GM21717 (cell line): ENCODE measurements around the gene SEMG2.

Experiments
- ATAC-seq: cut with Tn5 transposase; IDR thresholded peaks from one replicate; pipeline ENCODE4 v1.9.1; 2021; ENCODE audit warnings: mild to moderate bottlenecking, moderate library complexity; ENCODE audit not compliant: unreplicated experiment

SEMG2 gene

DNA sequence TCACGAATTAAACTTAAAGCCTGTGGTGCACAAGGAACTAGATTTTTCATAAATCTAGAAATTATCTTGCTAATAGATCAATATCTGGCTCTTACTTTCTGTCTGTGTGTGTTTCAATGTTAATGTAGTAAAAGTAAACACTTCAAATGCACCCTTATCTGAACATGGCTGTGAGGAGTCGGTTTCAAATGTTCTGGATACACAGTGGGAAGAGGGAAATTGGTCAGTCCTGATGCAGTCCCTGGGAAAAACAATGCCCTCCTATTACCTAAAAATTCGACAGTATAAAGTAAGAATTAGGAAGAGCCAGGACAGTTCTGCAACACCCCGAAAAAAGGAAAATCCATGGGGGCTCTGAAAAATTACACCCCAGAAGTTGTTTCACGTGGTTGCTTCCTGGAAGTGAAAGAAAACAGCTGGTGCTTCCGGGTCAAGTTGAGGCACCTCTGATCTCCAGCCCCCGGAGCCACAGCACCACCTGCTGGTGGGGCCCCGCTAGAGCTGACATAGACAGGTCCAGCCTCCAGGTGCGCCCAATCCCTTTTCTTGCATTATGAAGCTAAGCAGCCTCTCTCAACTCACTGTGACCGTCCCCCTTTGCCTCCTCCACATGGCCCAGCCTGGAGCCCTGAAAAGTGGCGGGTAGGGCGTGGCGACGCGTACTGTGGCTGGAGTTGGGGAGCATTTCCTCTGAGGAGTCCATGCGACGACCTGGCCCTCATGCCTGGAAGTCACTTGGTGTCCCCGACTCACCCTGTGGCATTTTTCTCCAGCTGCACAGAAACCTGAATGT, 8.3 kb downstream of the SEMG2 start:
- no peak for ATAC-seq

DNA sequence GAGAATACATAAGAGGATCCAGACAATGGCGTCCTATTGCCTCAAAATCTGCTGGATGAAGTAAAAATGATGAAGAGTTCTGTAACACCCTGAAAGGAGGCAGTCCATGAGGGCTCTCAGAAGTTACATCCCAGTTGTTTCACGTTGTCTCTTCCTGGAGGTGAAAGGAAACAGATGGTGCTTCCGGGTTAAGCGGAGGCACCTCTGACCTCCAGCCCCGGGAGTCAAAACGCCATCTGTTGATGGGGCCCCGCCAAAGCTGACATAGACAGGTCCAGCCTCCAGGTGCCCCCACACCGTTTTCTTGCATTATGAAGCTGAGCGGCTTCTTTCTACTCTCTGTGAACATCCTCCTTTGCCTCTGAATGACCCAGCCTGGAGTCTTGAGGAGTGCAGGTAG, 9.5 kb downstream of the SEMG2 start:
- no peak for ATAC-seq

DNA sequence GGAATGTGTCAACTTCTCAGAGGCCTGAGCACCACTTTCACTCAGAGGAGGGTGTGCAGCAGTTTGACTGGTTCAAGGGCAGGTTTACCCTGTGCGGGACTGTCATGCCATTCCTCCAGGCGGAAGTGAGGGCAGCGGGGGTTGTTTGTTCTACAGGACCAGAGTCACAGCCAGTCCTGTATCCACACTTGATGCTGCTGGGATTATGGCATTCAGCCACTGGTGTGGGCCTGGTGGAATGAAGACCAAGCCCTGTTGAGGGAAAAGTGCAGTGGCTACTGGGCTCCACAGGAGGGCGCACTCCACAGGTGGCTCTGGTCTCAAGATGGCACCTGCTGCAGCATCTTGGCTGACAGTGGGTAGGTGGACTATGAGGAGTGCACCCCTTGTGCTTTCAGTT, 14.8 kb downstream of the SEMG2 start:
- no peak for ATAC-seq

DNA sequence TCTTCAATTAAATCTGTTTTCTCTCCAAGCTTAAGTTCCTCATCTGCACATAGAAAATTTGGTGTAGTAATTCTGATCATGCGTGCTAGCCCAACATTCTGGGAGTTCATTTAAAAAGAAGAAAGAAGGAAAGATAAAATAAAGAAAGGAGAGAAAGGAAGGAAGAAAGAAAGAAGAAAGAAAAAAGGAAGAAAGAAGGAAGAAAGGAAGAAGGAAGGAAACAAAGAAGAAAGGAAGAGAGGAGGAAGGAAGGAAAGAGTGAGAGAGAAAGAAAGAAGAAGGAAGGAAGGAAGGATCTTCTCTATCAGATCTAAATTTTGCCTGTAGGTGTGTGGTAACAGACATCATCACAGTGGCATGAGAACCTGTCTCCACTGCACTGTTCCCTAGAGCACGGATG, 17.0 kb downstream of the SEMG2 start:
- no peak for ATAC-seq

DNA sequence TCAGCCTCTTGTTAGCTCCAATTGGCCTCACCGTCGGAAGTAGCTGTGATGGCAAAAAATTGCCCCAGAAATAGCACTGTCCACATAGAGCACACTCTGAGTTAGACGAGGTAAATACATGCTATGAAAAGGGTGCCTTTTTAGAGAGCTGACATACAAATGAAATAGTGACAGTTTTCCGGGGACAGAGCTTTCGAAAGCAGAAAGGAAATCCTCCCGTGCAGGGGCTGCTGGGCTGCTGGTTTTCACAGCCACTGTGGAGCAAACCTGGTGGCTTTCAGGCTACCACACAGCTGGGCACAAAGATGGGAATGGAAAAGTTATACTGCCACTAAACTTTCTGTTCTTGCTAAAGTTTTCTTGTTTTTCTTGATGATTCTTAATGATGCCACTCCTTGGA, 24.9 kb downstream of the SEMG2 start:
- no peak for ATAC-seq

DNA sequence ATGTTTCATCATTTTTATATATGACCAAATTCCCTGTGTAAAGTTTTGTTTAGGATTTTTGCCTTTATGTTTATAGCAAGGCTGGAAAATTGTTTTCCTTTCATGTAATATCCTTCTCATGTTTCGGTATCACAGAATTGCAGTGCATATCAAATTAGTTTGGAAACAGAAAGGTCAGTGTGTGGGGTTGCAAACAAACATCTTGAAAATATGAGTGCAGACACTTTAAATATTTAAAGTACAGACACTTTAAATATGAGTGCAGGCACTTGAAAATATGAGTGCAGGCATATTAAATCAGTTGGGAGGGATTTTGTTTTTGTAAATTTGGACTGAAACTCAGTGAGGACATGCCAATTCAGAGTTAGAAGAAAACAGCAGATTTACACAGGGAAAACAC, 26.7 kb downstream of the SEMG2 start:
- ATAC-seq = no peak

DNA sequence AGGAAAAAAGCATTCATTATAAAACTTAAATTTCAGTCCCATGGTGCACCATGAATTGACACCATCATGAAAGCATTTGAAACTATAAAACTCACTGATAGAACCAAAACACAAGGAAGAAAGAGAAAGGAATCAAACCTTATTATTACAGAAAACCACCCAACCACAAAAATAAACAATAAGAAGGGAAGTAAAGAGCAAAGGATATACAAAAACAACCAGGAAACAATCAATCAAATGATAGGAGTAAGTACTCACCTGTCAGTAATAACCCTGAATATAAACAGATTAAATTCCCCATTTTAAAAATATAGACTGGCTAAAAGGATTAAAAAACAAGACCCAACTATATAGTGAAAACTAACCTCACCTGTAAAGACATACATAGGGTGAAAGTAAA, 27.4 kb downstream of the SEMG2 start:
- no peak for ATAC-seq

DNA sequence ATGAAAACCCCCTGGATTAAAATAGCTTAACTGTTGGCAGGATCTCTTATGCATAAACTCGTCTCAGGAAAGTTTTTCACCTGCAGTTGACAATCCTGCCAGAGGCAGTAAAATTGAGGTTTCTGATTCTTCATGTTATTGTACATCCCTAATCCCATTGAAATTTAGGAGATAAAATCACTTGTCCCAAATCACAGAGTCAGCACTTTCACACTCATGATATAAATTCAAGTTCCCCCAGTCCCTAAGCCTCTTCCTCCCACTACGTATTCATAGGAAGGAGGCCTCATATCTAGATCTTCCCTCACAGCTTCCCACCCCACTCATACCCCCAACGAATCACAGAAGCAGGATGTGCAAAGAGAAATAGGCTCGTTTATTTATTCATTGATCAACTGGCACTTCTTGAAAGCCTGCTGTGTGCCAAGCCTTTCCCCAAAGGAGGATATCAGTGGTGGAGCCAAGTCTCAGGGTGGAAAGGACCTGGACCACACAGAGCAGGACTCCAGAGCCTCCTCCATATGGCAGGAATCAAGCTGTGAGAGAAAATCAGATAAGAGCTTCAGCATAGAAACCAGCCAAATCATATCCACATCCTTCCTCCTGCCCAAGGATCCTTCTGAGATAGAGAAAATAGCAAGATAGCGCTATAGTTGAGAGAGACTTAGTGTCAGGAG, 30.8 kb downstream of the SEMG2 start:
- ATAC-seq = no peak

DNA sequence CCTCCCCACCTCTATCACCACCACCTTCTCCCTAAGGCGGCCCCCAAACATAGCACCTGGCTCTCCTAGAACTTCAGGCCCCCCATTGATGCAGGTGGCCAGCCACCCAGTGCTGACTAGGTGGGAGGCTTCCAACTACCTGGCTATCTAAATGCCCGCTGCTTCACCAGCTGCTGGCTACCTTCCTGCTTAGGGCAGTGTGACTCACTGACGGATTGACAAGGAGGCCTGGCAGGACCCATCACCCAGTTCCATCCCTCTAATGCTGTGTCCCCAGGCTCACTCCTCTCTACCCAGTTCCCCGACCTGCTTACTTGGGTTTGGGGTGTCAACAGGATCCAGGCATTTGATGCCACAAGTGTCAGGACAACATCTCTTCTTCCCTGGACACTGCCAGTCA, 32.1 kb downstream of the SEMG2 start:
- no peak for ATAC-seq

DNA sequence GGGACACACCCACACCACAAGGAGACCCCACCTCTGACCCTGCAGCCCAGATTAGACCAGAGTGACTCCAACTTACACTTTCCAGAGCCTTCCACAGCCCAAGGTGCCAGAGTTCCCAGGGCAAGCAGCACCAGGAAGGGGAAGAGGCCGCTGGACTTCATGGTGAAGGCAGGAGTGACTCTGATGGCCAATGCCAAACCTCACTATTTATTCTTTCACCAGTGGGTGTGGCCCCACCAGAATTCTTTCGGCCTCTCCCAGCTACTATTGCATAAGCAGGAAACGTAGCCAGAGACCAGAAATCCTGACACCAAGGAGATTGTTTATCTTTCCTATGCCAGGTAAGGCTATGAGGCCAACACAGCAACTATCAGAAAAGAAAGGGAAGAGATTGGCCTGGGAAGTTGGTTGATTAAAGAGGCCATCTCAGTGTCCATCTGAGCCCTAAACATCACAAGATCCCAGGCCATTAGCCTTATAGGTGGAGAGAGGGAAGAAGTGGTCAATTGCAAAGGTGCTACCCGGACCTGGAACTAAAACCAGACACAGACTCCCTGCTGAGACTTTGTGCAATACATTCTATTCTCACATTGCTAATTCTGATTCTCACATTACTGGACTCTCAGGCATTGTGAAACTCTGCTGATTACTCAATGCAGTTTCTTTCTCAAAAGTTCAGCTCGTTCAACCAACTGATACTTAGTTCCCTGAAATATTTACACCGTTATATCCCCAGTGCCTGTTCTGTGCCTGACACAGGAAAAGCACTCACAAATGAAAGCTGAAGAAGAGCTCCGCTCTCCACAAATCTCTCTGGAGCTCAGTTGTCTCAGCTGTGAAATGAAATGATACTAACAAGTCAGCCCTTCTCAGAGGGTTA, 33.5 kb downstream of the SEMG2 start, which contains the start of gene SLPI:
Gene SLPI (minus strand): TSS at position 182 of the 880 bp plus-strand sequence. CDS start 21 bp downstream, at position 161.
- ATAC-seq = no peak

DNA sequence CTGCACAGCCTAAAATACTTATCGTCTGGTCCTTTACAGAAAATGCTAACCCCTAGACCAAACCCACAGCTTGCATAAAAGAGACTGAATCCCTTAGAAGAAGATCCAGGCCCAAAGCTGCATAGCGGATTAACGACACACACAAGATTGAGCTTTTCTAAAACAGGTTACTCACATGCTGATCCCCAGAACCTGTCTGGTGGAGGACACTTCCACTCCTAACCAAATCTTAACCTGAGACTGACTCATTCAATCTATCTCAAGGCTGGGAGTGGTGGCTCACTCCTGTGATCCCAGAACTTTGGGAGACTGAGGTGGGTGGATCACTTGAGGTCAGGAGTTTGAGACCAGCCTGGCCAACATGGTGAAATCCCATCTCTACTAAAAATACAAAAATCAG, 36.0 kb downstream of the SEMG2 start:
- ATAC-seq = no peak

DNA sequence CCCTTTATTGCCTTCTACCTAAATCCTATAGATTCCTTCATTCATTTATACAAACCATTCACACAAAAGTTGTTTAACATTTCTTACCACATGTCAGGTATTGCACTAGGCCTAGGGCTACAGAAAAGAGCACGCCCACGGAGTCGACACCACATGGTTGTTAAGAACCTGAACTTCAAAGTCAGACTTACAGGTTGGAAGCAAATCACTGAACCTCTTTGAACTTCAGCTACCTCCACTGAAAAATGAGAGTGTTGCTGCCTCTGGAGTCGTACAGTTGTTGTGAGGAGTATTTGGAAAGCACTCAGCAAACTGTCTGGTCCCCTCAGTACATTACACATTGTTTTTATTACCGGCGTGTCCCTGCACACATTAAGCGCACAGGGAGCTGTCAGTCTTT, 36.5 kb downstream of the SEMG2 start:
- ATAC-seq = no peak

DNA sequence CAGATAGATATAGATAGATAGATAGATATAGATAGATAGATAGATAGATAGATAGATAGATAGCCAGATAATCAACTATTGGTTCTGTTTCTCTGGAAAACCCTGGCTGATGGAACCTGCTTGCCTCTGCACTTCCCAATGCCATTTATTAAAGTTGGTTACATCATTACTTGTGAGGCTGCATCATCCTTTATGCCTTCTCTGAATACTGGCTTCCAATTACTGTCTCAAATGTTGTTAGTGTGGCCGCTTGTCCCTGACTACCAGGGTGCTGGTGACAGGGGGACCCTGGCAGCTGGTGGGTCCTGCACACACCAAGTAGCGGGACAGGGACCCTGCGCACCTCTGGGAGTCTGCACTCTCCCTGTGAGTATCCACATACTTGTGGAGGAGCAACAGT, 37.1 kb downstream of the SEMG2 start:
- ATAC-seq = no peak

DNA sequence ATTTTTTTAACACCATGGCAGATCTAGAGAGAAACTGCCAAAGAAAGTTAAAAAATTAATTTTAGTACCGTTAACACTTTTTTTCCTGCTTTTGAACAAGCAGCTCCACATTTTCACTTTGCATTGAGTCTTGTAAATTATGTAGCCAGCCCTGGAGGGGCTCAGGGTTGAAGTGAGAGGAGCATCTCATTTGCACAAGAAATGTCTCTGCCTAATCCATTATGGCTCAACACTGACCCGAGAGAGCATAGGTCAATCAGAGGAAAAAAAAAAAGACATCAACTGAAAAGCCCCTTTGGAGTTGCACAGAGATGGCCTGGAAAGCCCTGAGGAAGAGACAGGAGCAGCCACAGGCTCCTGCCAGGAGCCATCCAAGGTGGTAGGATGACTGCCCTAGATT, 37.5 kb downstream of the SEMG2 start:
- ATAC-seq = no peak

DNA sequence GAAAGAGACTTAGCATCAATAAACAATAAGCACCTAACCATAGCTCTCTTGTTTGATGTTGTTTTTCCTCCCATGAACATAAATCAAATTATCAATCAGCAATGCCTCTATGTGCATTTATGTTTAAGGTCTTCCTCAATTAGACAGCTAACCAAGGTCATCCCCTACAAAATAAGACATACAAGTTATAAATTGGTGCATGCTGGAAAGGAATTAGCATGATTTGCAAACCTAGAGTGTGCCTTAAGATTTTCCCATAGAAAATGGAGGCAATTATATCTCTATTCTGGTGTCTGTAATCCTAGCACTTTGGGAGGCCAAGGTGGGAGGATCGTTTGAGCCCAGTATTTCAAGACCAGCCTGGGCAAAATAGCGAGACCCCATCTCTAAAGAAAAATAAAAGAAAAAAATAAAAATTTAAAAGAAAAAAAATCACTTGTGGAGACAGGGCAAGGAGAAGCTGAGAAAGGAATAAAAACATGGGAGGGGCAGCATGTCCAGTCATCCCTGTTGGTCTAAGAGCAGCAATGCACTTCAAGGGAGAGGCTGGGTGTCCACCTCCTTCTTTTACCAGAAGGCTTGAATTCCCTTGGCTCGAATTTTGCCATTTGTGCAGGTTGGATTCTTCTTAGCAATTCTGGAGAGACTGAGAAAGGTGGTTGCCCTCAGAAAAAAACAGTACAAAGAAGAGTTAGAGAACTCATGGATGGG, 42.5 kb downstream of the SEMG2 start:
- ATAC-seq = no peak

DNA sequence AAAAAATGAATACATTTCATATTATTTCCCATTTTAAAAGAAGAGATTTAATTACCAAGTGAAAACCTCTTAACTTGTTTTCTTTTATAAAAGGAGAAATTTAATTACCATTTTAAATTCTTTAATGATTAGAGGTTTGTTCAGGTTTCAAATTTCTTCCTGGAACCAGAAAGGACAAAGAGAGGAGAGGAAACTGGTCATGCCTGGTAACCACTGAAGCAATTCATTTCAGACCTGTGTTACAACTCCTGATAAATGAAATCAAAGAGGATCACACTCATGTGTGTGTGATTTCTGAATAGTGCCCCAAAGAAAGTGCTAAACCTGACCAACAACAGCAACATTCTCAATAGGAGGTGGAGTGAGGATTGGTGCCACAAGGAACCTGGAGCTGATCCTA, 45.8 kb downstream of the SEMG2 start:
- ATAC-seq = no peak

DNA sequence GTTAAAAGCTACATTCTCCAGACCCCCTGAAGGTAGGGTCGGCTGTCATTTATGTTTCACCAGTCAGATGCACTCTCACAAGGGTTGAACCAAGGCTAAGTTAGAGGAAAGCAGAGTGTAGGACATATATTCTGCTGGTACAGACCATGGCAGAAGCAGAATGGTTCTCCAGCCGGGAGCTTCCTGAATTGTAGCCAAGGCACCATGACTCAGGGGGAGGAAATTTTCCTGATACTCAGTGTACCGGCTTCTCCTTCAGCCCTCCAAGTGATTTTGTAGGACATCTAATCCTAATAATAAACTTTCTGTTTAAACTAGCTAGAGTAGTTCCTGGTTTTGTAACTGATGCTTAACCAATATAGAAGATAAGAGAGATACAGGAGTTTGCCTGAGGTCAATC, 47.4 kb downstream of the SEMG2 start:
- no peak for ATAC-seq

DNA sequence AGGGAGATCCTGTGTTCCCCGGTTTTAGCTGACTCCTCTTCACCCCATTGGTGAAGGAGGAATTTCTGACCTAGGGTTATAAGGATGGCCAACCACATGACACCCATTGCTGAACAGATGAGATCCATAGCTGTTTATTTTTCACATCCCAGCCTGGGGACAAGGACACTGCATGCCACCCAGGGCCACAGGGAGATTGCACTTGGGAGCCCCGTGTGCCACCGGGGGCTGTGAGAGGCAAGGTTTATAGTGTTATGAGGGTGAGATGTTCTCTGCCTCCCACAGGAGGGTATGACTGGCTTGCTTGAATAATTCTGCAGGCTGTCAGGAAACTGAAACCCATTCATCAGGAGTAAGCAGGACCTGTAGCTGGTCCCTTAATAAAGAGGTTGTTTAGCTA, 47.9 kb downstream of the SEMG2 start:
- ATAC-seq = no peak

DNA sequence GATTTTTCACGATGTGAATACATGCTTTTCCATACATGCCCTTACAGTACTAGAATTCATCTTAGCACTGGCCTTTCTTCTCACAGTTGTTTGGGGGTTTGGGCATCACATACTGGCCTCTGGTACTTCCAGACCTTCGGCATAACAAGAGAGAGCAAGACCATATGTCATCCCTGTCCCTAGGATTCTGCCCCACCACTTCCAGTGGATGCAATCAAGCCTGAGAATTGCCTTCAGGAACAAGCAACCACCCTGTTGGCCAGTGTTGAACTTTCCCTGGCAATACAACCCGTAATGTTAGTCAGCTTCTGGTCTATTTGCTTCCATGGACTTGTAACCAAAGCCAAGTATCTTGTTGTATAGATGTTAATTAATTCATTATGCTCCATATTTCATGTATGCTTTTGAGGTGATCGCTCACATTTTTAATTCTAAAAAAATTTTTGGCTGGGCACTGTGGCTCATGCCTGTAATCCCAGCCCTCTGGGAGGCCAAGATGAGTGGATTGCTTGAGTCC, 48.6 kb downstream of the SEMG2 start:
- ATAC-seq = no peak
